Omental fat pad (tissue), 4 donors: ENCODE results near the gene SSH2. TPM values are rescaled to one million over a fixed set of nuclear protein-coding genes. Genes with fewer than 3 reads are reported as not detected.
A peak's percentile ranks its signal among the peaks of the same experiment; 100 is the strongest.

Experiments used
- ATAC-seq: fragments of 150-250 bp; one replicate; pipeline ENCODE4 v1.9.1; 2016; ENCODE audit warnings: mild to moderate bottlenecking, moderate library complexity; ENCODE audit not compliant: low FRiP score
- DNase-seq: peaks from one replicate; pipeline ENCODE4 v3.0.0-alpha.2; 2019; ENCODE audit warnings: low spot score
- total RNA-seq, 4 donors: library from RNA; depleted of rRNA; stranded (reverse); fragments of >200 nt; gene quantifications; one replicate each; pipeline ENCODE4 v1.1.0, GENCODE V29; 2016
- TF ChIP-seq, protein P1 (sequence below), 3 donors: fragments of 450-650 bp; IDR thresholded peaks; one replicate each; pipeline ENCODE4 v1.5.1; 2016 to 2017; ENCODE audit warnings: antibody characterized with exemption in 3 of 3, mild to moderate bottlenecking in 3 of 3, moderate library complexity in 2 of 3

The SSH2 gene
- total RNA-seq, 4 donors from 2014 or later: 25.1 to 88.0 (median 35.8) TPM

DNA sequence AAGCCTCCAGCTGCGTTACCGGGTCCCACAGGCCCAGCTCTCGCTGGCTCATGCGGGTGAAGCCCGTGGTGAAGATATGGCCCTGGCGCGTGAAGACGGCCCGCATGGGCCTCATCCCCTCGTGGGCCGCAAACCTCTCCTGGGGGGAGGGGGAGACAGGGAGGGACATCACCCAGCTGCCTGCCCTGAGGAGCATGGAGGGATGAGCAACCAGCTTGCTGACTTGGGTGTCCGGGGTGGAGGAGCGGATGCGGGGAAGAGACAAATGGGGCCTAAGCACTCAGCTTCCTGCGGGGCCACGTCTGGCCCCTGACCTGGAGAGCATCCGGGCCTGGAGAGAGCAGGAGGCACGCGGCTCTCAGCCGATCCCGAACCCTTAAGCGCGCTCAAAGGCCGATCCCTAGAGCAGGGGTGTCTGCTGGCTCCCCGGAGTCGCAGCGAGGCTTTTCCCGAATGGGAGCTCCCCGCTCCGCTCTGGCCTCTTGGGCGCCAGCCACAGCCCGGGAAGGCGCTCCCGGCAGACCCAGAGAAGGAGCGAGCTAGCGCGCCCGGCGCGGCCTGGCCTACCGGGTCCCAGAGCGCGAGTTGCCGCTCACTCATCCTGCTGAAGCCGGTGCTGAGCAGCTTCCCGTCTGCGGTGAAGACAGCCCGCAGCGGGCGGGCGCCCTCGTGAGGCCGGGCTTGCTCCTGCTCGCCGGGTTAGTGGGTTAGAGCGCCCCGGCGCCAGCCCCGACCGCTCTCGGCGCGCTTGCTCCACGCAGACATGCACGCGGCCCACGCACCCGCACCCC is 312.4 kb downstream of the SSH2 start:
- no peak for DNase-seq
- TF ChIP-seq, protein P1, sequence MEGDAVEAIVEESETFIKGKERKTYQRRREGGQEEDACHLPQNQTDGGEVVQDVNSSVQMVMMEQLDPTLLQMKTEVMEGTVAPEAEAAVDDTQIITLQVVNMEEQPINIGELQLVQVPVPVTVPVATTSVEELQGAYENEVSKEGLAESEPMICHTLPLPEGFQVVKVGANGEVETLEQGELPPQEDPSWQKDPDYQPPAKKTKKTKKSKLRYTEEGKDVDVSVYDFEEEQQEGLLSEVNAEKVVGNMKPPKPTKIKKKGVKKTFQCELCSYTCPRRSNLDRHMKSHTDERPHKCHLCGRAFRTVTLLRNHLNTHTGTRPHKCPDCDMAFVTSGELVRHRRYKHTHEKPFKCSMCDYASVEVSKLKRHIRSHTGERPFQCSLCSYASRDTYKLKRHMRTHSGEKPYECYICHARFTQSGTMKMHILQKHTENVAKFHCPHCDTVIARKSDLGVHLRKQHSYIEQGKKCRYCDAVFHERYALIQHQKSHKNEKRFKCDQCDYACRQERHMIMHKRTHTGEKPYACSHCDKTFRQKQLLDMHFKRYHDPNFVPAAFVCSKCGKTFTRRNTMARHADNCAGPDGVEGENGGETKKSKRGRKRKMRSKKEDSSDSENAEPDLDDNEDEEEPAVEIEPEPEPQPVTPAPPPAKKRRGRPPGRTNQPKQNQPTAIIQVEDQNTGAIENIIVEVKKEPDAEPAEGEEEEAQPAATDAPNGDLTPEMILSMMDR (IDR thresholded peaks at IDR 0.05): no peak

DNA sequence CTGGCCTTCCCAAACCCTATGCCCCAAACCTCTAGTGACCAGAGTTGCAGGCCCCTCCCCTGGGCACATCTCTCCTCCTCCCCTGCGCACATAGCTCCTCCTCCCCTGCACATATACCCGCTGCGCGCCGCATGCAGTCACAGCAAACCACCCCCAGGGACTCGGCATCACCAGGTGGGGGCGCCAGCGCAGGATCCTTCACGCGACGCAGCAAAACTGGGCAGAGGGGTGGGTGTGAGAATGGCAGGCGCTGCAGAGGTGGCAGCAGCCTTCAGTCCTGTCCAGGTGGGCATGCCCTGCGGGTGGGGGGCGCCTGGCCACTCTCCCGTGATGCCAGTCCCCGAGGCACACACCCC is 312.9 kb downstream of the SSH2 start:
- ATAC-seq (peak; percentile 23), DNase-seq (no peak)
- TF ChIP-seq, protein P1 (IDR thresholded peaks at IDR 0.05): peak in 1 of 3 donors; percentile 58

More for the DNA sequence above, 312.4 kb downstream of the SSH2 start:
- peak; percentile 34 for ATAC-seq

- ATAC-seq: no peak
- DNase-seq: no peak
- TF ChIP-seq, protein P1 (IDR thresholded peaks at IDR 0.05): no peak
Observed at GRCh38 chr17:29616300-29617048, 313.6 kb downstream of the SSH2 start.

- peak; percentile 77 for ATAC-seq
- TF ChIP-seq, protein P1 (IDR thresholded peaks at IDR 0.05): no peak
- DNase-seq: peak; percentile 77
Observed at GRCh38 chr17:29615492-29616299, 314.3 kb downstream of the SSH2 start.

DNA sequence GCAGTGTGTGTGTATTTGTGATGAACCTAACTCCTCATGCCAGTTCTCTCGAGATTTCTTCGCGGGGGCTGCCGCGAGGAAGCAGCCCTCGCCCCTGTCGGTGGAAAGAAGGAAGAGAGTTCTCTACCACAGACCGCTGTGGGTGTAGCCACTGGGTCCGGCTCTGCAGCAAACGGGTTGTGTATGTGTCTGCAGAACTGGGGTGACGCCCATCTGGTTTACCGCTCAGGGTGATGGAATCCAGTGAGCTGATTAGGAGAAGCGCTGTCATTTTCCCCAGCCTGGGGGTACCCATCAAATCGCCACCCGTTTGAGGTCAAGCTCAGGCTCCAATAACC is 315.0 kb downstream of the SSH2 start:
- DNase-seq (no peak), ATAC-seq (no peak)
- TF ChIP-seq, protein P1 (IDR thresholded peaks at IDR 0.05): no peak

- TF ChIP-seq, protein P1 (IDR thresholded peaks at IDR 0.05): no peak
- ATAC-seq (no peak), DNase-seq (no peak)
Observed at GRCh38 chr17:29614349-29615047, 315.5 kb downstream of the SSH2 start.
